Activated CD4-positive, alpha-beta T cell treated with anti-CD3 and anti-CD28 coated beads, Interleukin-2, amount 50 U/mL, for 24 hours (primary cell): ENCODE data around the gene MRPL41.
A peak's percentile ranks its signal among the peaks of the same experiment; 100 is the strongest.
"Not testable (repeated sequence)": the region's sequence is repeated elsewhere in the genome, so short reads cannot be mapped to it uniquely, and the experiment has no call there.

Experiments
- DNase-seq, 2 donors: peaks; one replicate each; pipeline ENCODE4 v3.0.0-alpha.2; 2020; ENCODE audit warnings: low read depth in 1 of 2, low spot score in 1 of 2

The MRPL41 gene

GRCh38 chr9:137550958-137551263, 768 bp upstream of the MRPL41 start:
- not testable (repeated sequence) for DNase-seq

- DNase-seq: no peak
Observed at GRCh38 chr9:137552022-137552768, 516 bp downstream of the MRPL41 start.

- DNase-seq: not testable (repeated sequence)
Observed at GRCh38 chr9:137553654-137554053, 2.0 kb downstream of the MRPL41 start.

- DNase-seq: no peak
Observed at GRCh38 chr9:137554349-137554748, 2.7 kb downstream of the MRPL41 start.

GRCh38 chr9:137555179-137555578, 3.5 kb downstream of the MRPL41 start:
- DNase-seq: no peak

GRCh38 chr9:137556069-137556838, 4.6 kb downstream of the MRPL41 start:
- no peak for DNase-seq

GRCh38 chr9:137558127-137558526, 6.4 kb downstream of the MRPL41 start:
- DNase-seq: no peak

GRCh38 chr9:137564134-137564533, 12.5 kb downstream of the MRPL41 start:
- no peak for DNase-seq

GRCh38 chr9:137564817-137565411, 13.2 kb downstream of the MRPL41 start:
- DNase-seq: no peak

GRCh38 chr9:137568445-137568844, 16.8 kb downstream of the MRPL41 start:
- DNase-seq: not testable (repeated sequence)

- DNase-seq: no peak
Observed at GRCh38 chr9:137569609-137570203, 18.0 kb downstream of the MRPL41 start.

GRCh38 chr9:137570566-137570965, 18.9 kb downstream of the MRPL41 start:
- DNase-seq: no peak

- DNase-seq: no peak
Observed at GRCh38 chr9:137574192-137574591, 22.5 kb downstream of the MRPL41 start.

- no peak for DNase-seq
Observed at GRCh38 chr9:137575364-137575715, 23.7 kb downstream of the MRPL41 start.

- DNase-seq: no peak
Observed at GRCh38 chr9:137575716-137576411, 24.2 kb downstream of the MRPL41 start.

- peak; percentile 93 to 95 for DNase-seq
Observed at GRCh38 chr9:137578518-137579258, 27.0 kb downstream of the MRPL41 start, which contains the start of gene DPH7. Gene DPH7, minus strand, starts transcription at chr9:137578925. Its CDS starts 148 bp downstream, at chr9:137578777.

- DNase-seq: no peak
Observed at GRCh38 chr9:137579259-137579604, 27.6 kb downstream of the MRPL41 start.

- no peak for DNase-seq
Observed at GRCh38 chr9:137580209-137580953, 28.7 kb downstream of the MRPL41 start.

- no peak for DNase-seq
Observed at GRCh38 chr9:137580954-137581322, 29.3 kb downstream of the MRPL41 start.
